ENCODE data around the gene KDM6B.

- no peak for TF ChIP-seq CTCF (IDR thresholded peaks at IDR 0.05)
- TF ChIP-seq POLR2A (IDR thresholded peaks at IDR 0.05) = no peak
- TF ChIP-seq EP300 (IDR thresholded peaks at IDR 0.05) = no peak
Observed at GRCh38 chr17:7814969-7815368, 19.0 kb upstream of the KDM6B start.
